GM19193 (cell line): ENCODE data around the gene EIF5B.
"Not testable (repeated sequence)": the region's sequence is repeated elsewhere in the genome, so short reads cannot be mapped to it uniquely, and the experiment has no call there.

Experiments used
- POLR2A ChIP-seq: IDR thresholded peaks from 4 replicates; pipeline ENCODE4 v1.6.1; 2011; ENCODE audit not compliant: insufficient read depth, insufficient read length; ENCODE audit errors: extremely low read depth

EIF5B gene, protein sequence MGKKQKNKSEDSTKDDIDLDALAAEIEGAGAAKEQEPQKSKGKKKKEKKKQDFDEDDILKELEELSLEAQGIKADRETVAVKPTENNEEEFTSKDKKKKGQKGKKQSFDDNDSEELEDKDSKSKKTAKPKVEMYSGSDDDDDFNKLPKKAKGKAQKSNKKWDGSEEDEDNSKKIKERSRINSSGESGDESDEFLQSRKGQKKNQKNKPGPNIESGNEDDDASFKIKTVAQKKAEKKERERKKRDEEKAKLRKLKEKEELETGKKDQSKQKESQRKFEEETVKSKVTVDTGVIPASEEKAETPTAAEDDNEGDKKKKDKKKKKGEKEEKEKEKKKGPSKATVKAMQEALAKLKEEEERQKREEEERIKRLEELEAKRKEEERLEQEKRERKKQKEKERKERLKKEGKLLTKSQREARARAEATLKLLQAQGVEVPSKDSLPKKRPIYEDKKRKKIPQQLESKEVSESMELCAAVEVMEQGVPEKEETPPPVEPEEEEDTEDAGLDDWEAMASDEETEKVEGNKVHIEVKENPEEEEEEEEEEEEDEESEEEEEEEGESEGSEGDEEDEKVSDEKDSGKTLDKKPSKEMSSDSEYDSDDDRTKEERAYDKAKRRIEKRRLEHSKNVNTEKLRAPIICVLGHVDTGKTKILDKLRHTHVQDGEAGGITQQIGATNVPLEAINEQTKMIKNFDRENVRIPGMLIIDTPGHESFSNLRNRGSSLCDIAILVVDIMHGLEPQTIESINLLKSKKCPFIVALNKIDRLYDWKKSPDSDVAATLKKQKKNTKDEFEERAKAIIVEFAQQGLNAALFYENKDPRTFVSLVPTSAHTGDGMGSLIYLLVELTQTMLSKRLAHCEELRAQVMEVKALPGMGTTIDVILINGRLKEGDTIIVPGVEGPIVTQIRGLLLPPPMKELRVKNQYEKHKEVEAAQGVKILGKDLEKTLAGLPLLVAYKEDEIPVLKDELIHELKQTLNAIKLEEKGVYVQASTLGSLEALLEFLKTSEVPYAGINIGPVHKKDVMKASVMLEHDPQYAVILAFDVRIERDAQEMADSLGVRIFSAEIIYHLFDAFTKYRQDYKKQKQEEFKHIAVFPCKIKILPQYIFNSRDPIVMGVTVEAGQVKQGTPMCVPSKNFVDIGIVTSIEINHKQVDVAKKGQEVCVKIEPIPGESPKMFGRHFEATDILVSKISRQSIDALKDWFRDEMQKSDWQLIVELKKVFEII

DNA sequence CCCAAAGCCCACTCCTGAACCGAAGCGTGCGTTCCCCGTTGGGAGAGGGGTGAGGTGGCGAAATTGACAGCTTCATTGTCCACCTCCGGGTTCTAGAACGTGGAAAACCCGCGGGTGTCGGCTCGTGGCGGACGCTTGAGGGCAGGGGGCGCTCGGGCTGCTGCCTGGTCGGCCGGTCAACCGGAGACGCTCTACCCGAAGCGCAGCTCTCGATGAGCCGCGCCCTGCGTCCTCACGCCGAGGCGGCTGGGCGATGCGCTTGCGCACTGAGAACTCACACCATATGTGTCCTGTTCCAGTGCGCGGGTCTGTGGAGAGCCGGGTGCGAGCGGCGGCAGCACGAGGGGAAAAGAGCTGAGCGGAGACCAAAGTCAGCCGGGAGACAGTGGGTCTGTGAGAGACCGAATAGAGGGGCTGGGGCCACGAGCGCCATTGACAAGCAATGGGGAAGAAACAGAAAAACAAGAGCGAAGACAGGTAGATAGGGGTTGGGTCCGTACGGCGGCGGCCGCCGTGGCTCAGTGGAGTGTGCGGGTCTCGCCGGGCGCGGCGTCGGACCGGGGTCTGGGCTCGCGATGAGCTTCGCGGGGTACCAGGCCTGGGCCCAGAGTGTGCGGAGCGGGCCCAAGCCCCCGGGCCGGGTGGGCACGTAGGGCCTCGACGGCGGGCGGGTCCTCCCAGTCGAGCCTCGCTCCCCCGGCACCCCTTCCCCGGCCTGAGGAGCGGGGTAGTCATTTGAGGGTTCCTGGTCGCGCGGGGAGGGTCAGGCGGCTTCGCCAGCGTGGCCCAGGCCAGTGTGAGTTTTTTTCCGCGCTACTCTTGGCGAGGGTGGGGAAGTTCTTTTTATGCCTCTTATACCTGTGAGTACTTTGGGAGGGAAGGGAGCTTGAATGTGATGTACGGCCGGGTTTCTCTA lies at the start of gene EIF5B:
Gene EIF5B, plus strand, starts transcription at position 277 of the 916 bp plus-strand sequence. Its CDS starts 166 bp downstream, at position 443.
- peak; percentile 92 for TF ChIP-seq POLR2A

GRCh38 chr2:99297994-99298393 lies 39.2 kb upstream of the EIF5B start:
- TF ChIP-seq POLR2A: no peak

GRCh38 chr2:99299580-99299979 lies 37.6 kb upstream of the EIF5B start:
- TF ChIP-seq POLR2A: no peak

DNA sequence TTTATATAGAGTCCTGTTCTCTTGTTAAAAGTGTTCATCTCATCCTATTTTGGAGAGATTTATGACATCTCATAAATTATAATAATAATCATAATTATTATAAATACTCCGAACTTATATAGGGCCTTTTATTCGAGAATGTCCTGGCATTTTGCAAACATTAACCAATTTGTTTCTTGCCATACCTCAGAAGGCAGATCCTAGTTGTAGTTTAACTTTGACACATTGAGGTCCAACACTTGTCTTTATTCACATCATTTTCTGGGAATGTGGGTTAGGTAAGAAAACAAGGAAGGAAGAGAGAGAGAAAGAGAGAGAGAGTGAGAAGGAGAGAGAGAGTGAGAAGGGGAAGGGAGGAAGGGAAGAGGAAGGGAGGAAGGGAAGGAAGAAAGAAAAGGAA lies 36.1 kb upstream of the EIF5B start, which contains the start of gene LYG1:
Gene LYG1, minus strand, starts transcription at position 101 of the 400 bp plus-strand sequence. CDS start 5,527 bp downstream, outside the sequence.
- not testable (repeated sequence) for TF ChIP-seq POLR2A

GRCh38 chr2:99317161-99317872 lies 19.9 kb upstream of the EIF5B start:
- no peak for TF ChIP-seq POLR2A

GRCh38 chr2:99325384-99325783 lies 11.8 kb upstream of the EIF5B start:
- TF ChIP-seq POLR2A: no peak

GRCh38 chr2:99335911-99336803 lies 1.0 kb upstream of the EIF5B start, which contains the start of gene TXNDC9:
TSS of gene TXNDC9 (minus strand) at chr2:99336333. CDS start at chr2:99333210, 3,123 bp downstream.
- TF ChIP-seq POLR2A: peak; percentile 98

- no peak for TF ChIP-seq POLR2A
Observed at GRCh38 chr2:99336804-99337112, 431 bp upstream of the EIF5B start.

GRCh38 chr2:99338029-99338585 lies 918 bp downstream of the EIF5B start:
- TF ChIP-seq POLR2A: no peak

GRCh38 chr2:99340669-99341236 lies 3.6 kb downstream of the EIF5B start:
- no peak for TF ChIP-seq POLR2A

DNA sequence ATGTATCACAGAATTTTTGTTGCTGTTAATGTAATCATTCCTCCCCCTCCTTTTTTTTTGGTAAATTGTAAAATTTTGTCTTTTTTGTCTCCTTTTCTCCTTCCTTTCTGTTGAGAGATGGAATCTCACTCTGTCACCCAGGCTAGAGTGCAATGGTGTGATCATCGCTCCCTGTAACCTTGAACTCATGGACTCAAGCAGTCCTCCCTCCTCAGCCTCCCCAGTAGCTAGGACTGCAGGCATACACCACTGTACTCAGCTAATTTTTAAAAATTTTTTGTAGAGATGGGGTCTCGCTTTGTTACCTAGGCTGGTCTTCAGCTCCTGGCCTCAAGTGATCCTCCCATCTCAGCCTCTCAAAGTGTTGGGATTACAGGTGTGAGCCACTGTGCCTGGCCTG lies 5.3 kb downstream of the EIF5B start:
- no peak for TF ChIP-seq POLR2A

DNA sequence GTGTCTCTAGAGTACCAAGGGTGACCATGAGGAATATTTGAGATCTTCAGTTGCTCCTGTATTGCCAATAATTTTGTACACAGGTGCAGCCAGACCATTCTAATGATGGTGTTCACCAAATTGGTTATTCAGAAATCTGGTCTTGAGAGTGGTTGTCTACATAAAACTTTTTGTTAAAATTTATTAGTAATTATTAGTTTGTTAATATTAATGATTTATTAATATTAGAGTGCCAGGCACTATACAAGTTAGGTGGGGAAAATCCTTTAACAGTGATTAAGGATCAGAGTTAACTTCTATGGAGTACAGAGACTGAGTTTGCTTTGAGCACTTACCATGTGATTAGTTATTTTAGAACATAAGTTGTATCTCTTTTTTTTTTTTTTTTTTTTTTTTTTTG lies 9.0 kb downstream of the EIF5B start:
- TF ChIP-seq POLR2A: no peak
